Right lung (tissue), 5 donors: ENCODE measurements around the gene SLC2A8. TPM values are rescaled to one million over a fixed set of nuclear protein-coding genes. Genes with fewer than 3 reads are reported as not detected.

ENCODE experiments used
- DNase-seq, 2 donors: peaks; one replicate each; pipeline ENCODE4 v3.0.0-alpha.2; 2013
- polyA plus RNA-seq, 5 donors: library from polyadenylated mRNA; unstranded; fragments of 120-200 nt; gene quantifications; one replicate each; pipeline versions ENCODE4 v1.2.1 to v1.2.3, GENCODE V29; 2013; ENCODE audit warnings: inconsistent platforms in 1 of 5, low replicate concordance in 1 of 5; ENCODE audit not compliant: insufficient read length in 5 of 5, insufficient read depth in 1 of 5

SLC2A8 gene
- polyA plus RNA-seq, 5 donors, result 13.9 to 25.6 (median 21.7) TPM

- DNase-seq, result no peak
These were observed 27.7 kb downstream of the SLC2A8 start for GRCh38 chr9:127424676-127424999.

- DNase-seq, result no peak
These were observed 29.8 kb downstream of the SLC2A8 start for GRCh38 chr9:127426756-127427155.

DNA sequence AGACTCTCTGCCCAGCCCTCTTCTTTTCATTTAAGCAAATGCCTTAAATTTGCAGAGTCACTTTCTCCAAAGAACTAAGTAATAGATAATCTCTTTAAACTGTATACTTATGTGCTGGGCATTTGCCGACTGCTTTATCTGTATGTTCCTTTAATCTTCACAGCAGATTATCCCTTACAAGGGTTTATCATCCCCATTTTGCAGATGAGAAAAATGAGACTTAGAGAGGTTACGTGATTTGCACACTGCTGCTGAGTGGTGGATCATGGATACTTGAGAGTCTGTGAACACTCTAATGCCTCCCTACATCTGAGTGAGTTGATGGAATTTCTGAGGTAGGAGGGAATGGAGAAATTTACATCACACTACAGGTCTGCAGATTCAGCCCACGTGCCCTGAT lies 31.4 kb downstream of the SLC2A8 start:
- DNase-seq, result no peak

DNA sequence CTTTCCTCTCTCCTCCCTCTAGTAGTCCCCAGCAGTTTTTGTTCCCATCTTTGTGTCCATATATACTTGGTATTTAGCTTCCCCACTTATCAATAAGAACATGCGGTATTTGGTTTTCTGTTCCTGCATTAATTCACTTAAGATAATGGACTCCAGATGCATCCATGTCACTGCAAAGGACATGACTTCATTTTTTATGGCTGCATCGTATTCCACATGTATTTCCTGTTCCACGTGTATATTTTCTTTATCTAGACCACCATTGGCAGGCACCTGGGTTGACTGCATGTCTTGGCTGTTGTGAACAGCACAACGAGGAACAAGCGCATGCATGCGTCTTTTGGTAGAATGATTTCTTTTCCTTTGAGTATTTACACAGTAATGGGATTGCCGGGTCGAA lies 33.4 kb downstream of the SLC2A8 start:
- no peak for DNase-seq

GRCh38 chr9:127437497-127438264 lies 40.7 kb downstream of the SLC2A8 start:
- no peak for DNase-seq

DNA sequence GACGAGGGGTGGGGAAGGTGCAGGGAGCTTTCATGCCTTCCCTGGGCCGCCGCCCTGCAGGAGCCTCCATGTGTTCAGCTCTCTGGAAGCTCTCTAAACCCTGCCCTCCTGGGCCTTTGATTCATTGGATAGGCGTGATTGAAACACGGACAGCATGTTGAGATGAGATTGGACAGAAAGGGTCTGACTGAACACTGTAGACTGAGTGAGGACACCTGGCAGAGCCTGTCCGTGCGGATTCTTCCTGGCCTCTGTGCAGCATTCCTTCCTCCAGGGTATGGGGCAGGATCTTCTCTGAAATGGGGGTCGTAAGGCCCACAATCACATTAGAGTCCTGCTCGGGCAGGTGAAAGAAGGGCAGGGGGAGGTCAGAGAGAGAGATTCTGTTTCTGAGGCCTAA lies 41.4 kb downstream of the SLC2A8 start:
- DNase-seq, result no peak

- no peak for DNase-seq
These were observed 47.4 kb downstream of the SLC2A8 start for GRCh38 chr9:127444283-127444920.

DNA sequence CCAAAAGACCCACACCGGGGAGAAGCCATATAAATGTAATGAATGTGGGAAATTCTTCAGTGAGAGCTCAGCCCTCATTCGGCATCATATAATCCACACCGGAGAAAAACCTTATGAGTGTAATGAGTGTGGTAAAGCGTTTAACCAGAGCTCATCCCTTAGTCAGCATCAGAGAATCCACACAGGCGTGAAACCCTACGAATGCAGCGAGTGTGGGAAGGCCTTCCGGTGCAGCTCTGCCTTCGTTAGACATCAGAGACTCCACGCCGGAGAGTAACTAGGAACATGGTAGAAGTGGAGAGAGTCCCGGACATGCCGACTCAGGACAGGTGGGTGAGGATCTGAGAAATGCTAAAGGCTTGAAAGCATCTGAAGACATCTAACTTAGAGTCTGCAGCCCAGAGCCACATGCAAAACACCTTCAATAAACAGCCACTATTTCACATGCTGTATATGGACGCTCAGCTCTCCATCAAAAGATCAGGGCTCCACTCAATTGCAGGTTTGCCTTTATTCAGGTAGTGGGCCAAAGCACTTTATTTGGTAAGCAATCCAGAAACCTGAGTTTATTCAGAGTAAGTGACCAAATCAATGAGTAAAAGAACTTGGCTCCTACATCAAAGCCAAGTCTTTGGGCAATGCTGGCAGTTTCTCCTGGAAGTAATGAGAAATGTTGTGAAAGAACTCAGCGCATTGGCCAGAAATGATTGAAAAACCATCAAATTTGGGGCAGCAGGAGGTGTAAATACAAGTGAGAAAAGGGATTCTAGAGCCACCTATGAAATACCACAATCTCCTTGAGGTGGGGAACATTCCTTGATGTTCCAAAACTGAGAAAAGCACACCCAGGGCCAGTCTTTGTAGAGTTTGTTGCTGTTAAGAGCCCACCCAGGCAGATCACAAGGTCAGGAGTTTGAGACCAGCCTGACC lies 48.2 kb downstream of the SLC2A8 start:
- no peak for DNase-seq

DNA sequence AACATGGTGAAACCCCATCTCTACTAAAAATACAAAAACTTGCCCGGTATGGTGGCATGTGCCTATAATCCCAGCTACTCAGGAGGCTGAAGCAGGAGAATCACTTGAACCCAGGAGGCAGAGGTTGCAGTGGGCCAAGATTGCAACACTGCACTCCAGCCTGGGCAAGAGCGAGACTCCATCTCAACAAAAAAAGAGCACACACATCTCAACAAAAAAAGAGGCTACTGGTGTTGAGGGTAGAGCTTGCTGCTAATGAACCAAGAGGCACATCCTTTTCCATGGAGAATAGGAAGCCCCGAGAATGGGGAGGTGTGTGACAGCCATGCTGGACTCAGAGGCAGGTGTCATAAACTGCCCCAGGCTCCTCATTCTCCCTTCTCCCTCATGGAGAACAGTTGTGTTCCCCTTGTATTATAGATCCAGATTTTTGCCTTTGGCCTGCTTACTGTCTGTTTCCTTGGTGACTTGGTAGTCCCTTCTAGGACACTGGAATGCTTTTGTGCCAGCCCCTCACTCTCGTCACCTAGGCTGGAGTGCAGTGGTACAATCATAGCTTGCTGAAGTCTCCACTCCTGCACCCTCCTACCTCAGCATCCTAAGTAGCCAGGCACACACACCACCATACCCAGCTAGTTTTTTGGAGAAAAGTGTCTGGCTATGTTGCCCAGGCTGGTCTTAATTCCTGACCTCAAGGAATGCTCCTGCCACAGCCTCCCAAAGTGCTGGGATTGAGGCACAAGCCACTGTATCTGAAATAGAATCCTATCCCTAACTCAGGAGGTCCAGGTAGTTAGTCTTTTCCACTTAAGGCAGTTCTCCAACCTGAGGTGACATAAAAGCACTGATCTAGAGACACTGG lies 49.1 kb downstream of the SLC2A8 start:
- DNase-seq, result no peak

- DNase-seq, result no peak
These were observed 49.9 kb downstream of the SLC2A8 start for GRCh38 chr9:127446713-127447415.

DNA sequence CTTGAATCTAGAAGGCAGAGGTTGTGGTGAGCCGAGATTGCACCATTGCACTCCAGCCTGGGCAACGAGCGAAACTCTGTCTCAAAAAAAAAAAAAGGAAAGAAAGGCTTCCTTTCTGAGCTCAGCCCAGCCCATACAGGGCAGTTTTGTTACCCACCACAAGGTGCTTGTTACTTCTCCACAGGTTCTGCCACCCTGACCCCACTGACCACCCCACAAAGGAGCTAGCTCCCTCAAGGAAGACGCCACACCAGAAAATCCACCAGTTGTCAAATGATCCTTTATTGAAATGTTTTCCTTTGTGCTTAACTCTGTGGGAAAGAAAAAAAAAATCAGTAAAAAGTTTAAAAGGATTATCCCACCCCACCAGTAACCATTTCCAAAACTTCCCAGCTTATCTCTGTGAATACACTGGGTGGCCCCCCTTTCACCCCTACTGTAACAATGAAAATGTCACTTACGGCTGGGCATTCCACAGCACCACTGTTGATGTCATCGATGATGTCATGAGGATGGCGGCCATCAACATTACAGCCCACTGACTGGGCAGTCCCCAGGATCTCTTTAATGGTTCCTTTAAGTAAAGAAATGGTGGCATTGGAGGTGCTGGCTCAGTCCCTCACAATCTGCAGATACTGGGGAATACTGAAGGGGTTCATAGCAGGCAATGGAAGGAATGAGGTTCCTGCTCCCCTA lies 50.6 kb downstream of the SLC2A8 start:
- no peak for DNase-seq

- no peak for DNase-seq
These were observed 51.3 kb downstream of the SLC2A8 start for GRCh38 chr9:127448112-127448805.

DNA sequence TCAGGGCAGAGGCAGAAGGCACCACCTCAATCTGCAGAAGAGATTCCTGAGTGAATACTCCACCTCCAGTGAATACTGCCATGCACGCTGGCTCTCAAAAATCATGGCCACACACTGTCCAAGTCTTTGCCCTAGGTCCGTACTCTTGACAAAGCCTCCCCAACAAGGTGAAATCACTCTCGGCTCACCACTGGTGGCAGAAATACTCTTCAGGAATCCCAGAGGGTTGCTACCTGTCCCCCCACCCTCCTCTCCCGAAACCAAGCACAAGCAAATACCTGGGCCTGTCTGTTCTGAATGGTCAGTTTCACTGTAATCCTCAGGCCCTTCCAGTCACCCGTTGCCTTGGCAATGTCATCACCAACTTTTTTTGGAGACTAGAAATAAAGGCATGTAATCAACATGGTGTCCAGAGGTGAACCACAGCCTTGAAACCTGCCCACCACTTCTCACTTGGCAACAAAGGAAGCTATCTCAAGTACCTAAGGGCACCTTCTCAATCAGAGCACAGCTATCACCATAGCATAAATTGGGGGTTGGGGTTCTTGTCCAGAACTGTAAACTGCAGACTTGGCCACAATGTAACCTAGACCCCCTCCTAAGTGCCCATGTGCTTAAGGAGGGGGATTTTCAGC lies 52.5 kb downstream of the SLC2A8 start:
- DNase-seq, result no peak

DNA sequence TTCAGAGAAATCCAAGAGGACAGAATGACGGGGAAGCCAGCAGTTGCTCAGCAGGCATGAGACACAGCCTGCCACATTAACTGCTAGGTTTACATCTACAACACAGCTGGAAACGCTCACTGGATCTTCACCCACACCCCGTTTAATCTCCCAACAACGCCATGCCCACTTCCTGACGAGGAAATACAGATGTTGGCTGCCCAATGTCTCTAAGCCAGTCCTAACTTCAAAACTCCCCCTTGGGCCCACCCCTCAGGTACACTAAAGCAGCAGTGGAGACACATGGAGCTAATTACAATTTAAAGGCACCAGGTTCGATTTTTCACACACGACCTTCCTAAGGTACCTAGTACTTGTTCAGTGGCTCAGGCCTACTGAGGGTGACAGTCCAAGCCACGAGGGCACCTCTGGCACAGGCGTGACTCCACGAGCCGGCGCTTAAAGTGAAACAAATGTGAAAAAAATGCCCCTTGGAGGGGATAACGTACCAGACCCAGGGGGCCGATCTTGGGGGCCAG lies 53.3 kb downstream of the SLC2A8 start:
- DNase-seq, result peak in 1 of 2 donors; percentile 32

DNA sequence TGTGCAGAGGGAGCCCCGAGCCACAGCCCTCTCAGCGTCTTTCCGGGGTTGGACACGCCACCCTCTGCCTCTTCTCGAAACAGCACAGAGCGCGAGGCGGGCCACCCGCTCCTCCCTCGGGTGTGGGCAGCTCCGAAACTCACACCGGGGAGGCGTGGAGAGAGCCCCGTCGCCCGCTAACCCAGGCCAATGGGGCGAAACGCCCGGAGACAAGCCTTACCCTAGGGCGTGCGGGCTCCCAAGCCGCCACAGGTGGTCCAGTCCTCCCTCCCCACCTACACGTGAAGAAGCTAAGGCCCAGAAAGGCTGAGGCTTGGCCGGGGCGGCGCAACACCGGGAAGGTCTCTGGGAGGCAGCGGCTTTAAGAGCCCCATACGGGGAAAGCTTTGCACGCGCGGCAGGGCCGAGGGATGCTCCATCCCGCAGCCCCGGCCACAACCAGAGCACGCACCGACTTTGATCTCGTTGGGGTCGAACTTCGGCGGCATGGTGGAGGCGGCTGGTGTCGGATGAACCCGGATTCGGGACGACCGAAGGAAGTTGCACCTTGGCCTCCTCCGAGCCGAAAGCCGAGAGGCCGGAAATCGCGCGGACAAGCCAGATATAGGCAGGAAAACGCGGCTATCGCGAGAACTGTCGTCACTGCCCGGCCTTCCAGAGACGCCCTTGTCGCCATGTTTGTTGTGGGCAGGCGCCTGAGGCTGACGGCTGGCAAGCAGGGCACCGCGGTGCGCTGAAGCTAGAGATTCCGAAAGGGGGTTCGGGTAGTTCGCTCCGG lies 54.0 kb downstream of the SLC2A8 start, which contains the start of the genes LRSAM1 and RPL12:
LRSAM1 (plus strand) TSS at position 681 of the 778 bp plus-strand sequence. CDS start 3,018 bp downstream, outside the sequence.
RPL12 (minus strand) TSS at position 577 of the 778 bp plus-strand sequence; CDS start at position 488, 89 bp downstream.
- DNase-seq, result peak; percentile 94 to 97

- no peak for DNase-seq
These were observed 54.6 kb downstream of the SLC2A8 start for GRCh38 chr9:127451608-127451857.

DNA sequence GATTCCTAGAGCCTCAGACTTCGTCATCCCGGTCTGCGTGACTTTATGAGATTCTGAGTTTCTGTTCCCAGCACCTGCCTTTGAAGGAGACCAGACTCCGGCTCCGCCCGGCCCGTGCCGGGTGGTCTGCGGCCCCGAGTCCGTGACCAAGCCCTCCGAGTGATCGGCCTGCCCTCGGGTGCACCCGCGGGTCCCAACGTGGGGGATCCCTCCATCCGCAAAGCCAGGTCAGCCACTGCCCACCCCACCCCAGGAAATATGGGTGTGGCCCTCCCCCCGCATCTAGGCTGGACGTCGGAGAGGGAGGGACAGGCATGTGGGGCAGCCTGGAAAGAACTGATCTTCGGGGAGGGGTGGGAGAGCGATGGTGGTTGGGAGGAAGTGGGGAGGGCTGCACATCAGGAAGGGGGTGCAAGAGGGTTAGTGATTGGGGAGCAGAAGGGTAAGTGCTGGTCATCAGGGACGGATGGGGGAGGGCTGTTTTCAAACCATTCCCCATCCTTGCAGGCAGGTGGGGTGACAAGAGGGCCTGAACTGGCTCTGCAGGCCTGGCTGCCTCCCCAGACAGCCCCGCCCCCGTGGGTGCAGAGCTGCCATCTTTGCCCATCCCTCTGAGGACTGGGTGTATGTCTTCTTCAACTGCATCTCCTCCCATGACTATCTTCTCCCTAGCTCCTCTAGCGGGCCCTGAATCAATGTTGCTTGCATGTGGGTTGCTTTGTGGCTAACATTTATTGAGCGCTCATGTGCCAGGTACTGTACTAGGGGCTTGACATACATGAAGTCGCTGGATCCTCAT lies 55.1 kb downstream of the SLC2A8 start:
- DNase-seq, result no peak
